ENCODE data around the gene HP1BP3.
"Not testable (repeated sequence)": the region's sequence is repeated elsewhere in the genome, so short reads cannot be mapped to it uniquely, and the experiment has no call there.

The HP1BP3 gene

DNA sequence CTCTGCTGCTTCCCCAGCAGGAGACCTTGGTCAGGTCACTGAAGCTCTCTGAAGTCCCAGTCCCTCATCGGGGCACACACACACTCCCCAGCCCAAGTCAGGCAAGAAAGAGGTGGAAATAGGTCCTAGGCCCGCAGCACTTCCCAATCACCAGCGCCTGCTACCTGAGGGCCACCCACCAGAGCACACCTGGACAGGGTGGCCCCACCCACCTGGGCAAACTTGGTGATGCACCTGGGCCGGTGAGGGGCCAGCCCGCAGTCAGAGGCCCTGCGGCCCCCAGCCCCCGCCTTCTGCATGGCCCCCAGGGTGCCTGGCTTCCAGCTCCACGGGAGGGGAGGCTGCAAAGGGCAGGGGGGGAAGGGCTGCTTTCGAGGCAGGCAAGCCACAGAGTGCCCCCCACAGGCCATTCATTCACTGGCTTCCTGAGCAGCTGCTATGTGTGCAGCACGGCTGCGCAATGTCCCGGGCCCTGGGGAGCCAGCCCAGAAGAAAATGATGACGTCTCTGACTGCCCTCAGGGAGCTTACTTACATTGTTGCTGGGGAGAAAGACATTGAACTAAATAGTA, 59.3 kb downstream of the HP1BP3 start:
- no peak for DNase-seq (ENCODE audit: low read depth in 2 of 2)

DNA sequence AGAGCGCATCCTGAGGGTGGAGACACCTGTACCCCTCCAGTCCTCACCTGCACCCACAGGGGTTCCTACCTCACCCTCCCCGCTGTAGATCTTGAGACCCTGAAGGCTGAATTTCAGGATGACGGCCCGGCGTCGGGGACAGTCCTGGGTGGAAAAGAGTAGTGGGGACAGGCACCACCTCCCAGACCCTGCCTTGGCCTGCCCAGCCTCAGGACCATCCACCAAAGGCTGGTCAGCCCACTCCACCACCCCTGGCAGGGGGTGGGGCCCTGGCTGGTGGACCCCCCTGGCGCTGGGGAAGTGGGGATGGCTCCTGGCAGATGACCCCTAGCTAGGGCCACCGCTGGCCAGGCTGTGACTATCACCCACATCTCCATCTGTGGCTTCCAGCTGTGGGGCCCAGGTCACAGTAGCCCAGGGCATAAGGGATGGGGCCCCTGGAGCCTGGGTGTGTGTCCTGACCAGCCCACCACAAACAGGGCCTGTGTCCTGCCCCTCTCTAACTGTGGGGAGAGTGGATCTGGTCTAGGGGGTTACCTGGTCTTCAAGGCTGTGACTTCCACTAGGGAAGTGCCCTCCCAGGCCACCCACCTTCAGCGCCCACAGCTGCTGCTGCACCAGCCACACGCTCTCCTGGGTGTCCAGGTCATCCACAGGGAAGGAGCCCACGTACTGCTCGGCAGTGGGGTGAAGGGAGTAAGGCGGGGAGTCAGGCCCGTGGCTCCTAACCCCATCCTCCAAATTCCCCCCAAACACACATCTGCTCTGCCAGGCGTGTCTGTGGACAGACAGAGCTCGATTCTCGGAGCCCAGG, 60.0 kb downstream of the HP1BP3 start:
- DNase-seq (ENCODE audit: low read depth in 2 of 2), result no peak

DNA sequence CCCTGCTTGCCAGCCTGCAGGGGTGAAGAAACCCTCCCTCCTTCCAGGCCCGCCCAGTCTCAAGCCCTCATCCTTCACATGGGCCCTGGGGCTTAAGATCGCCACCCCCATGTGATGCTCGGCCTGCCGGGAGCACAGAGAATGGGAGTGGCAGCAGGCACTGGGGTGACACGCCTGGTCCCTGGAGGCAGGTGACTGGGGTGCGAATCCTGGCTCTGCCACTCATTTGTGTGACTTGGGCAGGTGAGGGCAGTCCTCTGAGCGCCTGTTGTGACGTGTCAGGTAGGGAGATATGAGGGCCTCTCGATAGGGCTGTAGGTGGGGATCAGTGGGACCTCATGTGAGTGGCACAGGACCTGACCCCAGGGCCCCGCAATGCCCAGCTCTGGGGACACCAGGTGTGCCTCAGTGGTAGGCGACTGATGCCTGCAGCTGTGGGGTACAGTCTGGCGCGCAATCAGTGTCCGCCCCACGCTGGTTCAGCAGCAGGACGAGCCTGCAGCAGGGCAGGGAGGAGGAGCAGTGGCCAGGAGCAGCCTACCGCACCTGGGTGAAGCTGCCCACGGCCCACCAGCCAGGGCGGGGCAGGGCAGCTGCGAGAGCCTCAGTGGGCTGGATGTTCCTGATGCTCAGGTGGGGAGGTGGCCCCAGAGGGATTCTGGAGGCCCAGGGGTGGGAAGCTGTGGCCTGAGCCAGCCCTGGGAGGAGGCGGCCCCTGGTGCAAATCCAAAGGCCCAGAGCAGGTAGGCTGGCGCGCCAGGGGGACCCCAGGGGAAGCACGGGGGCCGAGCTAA, 60.8 kb downstream of the HP1BP3 start:
- no peak for DNase-seq (ENCODE audit: low read depth in 2 of 2)

DNA sequence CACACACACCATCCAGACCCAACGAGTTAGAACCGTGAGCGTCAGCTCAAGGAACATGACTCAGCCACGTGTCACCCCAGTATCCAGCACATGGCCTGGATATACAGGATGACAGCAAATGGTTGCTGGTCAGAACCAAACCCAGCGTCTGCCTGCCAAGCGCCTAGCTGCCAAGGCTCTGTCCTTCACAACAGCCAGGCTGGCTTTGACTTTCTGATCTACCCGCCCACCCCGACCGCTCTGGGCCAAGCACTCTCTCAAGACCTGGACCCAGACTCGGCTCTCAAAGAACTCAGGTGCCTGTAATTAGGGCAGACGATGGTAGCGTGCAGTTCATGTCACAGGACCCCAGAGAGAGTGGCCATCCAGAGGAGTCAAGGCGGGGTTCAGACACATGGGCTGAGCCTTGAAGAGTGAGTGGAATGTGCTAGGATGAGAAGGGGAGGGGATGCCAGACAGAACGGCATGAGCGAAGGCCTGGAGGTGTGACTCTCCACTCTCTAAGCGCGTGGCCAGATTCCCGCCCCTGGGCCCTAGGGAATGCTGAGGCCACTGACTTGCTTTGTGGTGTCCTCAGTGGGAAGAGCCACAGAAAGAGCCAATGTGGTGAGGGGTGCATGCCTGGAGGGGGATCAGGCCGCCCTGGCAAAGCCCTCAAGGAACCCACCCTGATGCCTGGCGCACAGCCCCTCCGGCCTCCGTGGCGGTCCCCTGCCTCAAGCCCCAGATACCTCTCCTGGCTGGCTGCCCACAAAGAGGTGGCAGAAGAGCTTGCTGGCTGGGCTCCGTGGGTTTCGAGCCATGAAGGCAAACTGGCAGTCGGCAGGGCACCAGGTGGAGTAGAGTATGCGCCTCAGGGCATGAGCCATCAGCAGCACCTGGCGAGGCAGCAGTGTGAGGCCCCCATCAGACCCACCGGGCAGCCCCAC, 61.7 kb downstream of the HP1BP3 start:
- DNase-seq (ENCODE audit: low read depth in 2 of 2), result no peak

DNA sequence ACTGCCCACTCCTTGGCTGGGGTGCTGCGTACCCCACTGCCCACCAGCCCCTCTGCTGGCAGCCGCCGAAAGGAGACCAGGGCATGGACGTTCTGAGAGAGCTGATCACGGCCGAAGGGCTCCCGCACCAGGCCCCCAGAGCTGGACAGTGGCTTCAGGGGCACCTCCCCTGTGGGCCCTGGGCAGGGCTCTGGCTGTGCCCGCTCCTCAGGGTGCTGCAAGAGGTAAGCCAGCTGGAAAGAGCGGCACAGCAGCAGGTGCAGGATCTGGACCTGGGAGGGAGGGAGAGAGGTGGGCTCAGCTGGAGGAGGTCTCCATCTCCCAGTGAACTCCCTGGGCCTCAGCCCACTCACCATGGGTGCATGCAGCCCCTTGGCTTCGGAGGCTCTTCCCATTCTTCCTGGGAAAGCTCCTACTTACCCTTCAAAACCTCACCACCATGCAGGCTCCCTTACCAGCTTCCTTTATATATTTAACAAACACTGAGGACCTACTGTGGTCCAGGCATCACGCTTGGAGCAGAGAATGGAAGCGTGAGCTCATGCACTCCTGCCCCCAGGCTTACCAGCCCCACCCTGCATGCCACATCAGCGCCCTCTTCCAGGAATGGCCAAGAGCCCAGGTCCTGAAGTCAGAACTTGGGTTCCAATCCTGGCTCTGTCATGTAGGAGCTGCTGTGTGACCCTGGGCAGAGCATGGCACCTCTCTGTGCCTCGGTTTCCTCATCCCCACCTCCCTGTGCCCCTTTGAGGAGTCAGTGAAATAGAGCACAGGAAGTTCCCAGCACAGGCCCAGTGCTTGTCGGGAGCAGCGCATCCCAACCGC, 62.5 kb downstream of the HP1BP3 start:
- DNase-seq (ENCODE audit: low read depth in 2 of 2), result no peak

DNA sequence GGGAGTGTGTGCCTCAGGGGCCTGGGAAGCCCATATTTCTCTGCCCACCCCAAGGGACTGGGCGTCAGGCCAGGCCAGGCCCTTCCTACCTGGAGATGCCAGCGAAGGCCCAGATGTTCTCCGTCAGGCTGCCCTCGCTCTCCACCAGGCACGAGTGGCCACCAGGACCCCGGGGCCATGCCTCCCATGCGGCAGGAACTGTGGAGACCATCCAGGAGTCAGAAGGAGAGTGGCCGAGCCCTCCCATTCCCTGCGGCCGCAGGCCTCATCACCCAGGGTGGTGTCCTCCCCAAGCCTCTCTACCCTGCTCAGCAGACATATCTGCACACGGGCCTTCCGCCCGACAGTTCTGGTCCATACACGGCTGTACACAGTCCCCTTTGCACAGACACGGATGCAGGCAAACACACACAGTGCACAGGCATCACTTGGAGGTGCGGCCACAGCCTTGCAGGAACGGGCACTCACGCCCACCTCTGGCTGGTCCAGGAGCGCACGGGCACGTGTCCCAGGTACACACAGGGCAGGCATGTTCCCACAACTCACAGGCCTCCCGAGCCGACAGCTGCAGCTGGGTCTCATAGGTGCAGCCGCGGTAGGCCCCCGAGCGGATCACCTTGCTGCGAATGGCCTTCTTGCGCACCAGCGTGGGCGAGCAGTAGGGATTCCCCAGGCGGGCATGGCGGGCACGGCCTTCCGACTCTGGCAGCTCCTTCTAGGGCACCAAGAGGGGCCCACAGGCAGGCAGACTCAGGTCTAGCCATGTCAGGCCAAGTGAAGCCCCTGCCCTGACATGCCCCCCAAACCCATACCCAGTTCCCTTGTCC, 63.4 kb downstream of the HP1BP3 start:
- no peak for DNase-seq (ENCODE audit: low read depth in 2 of 2)

DNA sequence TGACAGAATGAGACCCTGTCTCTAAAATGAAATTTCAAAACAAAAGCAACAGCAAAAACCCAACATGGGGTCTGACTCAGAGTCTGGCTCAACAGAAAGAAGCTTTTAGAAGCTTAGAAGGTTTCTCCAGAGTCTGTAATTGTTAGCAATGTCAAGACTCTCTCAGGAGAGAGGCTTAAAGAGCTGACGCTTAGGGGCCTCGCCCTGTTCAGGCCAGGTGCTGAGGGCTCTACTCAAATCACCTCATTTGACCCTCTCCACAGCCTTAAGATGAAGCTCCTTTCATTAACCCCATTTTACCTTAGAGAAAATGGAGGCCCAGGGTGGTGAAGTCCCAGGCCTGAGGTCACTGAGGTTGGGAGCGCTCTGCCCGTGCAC, 64.0 kb downstream of the HP1BP3 start:
- no peak for DNase-seq (ENCODE audit: low read depth in 2 of 2)

DNA sequence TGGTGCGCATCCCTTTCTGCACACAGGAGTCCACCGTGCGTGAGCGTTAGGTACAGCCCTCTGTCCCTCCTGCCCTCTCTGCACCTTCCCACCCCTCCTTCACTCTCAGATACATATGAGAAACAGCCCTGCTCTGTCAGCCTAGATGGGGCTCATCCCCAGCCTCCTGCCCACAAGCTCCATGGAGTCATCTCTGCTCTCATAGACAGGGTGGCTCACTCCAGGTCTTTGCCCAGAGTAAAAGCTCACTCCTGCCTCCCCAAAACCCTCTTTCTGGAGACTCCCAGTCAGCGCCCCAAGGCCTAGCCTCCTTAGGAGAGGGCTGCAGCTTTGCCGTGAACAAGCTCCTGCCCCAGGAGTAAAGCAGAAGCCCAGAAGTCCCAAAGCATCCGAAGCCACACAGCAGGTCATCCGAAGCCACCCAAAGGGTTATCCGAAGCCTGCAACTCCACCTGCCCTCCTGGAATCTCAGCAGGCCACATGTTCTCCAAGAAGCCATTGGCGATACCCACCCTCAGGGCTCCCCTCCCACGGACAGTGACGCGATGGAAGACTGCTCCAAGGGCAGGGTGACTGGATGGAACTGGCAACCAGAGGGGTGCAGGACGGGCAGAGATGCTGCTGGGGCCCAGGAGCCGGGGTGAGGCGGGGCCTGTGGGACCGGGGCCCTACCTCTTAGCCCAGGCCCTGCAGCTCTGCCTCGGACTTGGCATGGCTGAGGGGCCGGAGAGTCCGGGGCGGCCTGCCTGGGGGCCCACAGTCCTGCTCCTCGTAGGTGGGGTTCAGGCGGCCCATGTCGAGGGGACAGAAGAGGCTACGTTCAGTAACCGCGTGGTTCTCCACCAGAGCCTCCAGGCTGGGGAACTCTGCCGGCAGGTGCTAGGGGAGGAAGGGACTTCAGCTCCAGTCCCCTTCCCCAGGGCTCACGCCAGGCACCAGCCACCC, 65.7 kb downstream of the HP1BP3 start:
- DNase-seq (ENCODE audit: low read depth in 2 of 2), result no peak

DNA sequence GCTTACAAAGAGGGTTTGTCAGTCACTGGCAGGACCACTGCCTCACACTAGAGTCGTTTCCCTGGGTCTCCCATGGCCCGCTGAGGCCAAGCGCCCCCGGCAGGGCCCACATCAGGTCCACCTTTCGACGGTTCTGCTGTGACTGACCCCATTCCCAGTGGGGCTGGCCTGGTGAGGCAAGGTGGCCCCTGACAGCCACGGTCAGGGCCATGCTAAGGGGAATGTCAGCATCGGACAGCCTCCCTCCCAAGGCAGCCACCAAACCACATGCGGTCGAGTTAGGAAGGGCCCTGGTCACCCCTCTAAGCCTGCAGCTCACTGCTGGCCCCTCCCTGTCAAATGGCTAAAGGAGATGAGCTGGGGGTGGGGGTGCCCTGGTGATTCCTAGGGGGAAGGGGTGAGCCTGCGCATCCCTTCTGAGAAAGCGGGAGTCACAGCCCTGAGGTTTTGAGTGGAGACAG, 66.4 kb downstream of the HP1BP3 start:
- no peak for DNase-seq (ENCODE audit: low read depth in 2 of 2)

DNA sequence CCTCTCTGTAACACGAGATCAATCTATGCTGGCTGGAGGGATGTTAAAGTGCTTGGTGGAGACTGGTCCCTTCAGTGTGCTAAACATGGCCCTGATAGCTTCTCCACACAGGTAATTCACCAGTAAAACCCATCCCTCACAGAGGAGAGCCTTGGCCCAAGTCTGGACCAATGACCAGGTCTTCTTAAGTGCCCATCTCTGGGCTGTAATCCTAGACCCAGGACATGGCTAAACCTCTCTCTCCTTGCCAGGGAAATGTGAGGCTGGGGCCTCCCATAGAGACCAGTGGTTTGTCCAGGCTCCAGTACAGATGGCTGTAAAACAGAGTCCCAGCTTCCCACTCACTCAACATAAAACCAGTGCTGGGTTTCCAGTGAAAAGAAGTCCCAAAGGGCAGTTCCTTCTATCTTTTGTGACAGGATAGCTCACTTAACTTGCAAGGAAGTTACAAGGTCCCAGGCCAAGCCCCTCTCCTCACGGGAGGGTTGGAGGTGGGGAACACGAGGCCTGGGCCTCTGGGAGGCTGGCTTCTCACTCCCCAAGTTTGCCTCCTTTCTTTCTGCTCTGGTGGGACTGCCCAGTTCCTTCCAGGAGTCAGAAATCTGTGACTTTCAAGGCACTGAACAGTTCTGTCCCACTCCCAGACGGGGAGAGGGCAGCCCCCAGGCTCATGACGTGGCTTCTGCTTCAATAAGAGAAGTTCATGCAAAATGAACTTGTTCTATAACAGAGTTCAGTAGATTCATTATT, 67.1 kb downstream of the HP1BP3 start:
- DNase-seq (ENCODE audit: low read depth in 2 of 2), result no peak

DNA sequence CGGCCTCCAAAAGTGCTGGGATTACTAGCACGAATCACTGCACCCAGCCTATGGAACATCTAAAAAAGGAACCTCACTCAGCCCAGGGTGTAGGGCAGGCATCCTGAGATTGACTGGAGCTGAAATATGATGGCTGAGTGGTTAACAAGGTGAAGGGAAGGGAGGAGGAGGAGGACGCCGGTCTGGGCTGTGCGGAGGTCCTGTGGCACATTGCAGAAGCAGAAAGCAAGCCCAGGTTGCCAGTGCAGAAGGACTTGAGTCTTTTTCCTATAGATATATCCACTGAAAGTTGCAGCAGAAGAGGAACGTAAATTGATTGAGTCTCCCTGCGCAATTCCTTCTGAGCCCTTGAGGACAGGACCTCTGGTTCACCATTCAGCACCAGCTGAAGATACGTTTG, 67.8 kb downstream of the HP1BP3 start:
- no peak for DNase-seq (ENCODE audit: low read depth in 2 of 2)

DNA sequence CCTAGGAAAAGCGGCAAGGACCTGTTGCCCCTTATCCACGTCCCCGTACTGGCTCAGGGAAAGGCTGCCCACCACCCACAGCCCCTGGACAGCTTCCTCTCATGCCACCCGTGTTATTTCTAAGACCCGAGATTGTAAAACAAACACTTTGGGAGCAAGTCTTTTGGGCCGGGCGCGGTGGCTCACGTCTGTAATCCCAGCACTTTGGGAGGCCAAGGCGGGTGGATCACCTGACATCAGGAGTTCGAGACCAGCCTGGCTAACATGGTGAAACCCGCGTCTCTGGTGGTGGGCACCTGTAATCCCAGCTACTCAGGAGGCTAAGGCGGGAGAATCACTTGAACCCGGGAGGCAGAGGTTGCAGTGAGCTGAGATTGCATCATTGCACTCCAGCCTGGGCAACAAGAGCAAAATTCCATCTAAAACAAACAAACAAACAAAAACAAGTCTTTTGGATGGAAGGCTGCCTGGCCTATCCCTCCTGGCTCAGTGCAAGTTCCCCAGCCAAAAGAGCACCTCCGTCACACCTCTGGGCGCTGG, 68.7 kb downstream of the HP1BP3 start:
- DNase-seq (ENCODE audit: low read depth in 2 of 2), result not testable (repeated sequence)

DNA sequence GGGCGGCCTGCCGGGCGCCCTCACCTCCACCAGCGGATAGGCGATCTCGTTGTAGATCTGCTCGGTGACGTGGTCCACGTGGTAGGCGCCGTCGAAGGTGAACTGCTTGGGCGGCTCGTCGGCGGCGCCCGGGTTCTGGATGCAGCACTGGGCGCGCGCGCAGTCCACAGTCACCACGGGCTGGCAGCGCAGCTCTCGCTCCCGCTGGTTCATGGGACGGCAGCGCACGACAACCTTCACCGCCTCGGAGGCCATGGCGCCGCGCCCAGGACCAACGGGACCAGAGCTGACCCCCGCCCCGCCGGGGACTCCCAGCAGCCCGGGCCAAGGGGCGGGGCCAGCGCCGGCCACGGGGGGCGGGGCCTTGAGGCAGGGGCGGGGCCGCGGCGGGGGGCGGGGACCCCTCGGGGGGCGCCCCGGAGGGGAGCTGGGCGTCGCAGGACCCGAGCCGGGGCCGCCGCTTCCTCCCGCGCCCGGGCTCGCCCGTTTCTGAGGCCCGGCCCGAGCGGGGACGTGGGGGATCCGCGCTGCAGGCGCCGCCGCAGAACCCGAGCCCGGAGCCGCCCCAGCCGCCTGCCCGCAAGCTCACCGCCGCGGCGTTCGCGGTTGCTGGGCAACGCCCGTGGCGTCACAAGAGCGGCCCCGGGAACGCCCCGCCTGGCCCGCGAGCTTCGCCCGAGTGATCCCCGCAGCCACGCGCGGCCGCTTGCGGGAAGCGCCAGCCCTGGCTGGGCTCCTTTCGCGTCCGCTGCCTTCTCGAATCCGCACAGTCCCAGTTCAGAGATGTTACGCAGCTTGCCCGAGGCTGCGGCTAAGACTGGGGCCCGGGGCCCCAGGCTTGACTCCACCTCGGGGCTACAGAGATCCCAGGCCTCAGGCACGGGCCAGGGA, 69.4 kb downstream of the HP1BP3 start, which contains the start of gene KIF17:
TSS of gene KIF17 (minus strand) at position 556 of the 891 bp plus-strand sequence. CDS start at position 255, 301 bp downstream.
- peak; percentile 36 to 46 for DNase-seq (ENCODE audit: low read depth in 2 of 2)

DNA sequence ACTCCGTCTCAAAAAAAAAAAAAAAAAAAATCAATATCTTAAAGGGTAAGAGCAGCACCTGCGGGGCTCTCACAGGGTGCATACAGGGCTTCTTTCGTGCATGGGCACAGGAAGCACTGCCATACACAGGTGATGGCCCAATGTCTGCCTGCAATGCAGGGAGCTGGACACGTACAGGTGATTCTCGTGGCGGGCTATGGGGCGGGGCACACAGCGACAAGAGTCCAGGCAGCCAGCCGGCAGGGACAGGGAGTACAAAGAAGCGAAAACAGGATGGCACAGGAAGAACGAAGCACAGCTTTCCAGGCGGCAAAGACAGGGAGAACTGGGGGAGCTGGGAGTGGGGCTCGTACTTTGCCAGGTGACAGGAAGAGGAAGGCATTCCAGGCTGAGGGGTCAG, 70.9 kb downstream of the HP1BP3 start:
- DNase-seq (ENCODE audit: low read depth in 2 of 2), result no peak

DNA sequence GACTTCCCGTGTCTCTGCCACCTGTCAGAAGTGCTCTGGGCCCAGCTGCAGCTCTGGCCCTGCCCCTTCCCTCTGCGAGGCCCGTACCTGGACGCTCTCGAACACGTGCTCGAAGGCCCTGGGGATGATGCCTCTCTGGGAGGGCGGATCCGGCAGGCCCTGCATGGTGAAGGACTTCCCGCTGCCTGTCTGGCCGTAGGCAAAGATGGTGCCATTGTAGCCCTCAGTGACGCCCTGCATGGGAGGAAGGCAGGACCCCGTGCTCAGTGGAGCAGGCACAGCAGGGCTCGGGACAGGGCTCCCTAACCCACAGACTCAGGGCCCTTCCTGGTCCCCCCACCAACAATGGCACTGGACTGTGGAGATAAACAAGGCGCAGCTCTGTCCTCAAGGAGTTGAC, 71.7 kb downstream of the HP1BP3 start:
- no peak for DNase-seq (ENCODE audit: low read depth in 2 of 2)

DNA sequence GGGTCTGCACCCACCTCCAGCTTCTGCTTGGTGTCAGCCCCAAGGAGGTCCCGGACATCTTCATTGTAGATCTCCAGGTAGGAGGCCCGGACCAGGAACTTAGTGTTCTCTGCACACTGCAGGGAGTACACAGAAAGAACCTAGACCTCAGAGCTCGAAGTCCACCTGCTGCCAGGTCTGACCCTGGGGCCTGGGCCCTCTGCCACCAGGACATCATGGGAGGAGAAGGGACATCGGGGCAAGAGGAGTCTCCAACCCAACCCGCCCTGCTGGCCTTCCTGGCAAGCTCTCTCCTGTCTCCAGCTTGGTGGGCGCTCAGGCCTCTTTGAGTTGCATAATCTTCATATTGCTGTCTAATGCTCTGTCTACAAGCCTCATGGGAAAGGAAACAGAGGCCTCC, 73.7 kb downstream of the HP1BP3 start:
- DNase-seq (ENCODE audit: low read depth in 2 of 2), result no peak

DNA sequence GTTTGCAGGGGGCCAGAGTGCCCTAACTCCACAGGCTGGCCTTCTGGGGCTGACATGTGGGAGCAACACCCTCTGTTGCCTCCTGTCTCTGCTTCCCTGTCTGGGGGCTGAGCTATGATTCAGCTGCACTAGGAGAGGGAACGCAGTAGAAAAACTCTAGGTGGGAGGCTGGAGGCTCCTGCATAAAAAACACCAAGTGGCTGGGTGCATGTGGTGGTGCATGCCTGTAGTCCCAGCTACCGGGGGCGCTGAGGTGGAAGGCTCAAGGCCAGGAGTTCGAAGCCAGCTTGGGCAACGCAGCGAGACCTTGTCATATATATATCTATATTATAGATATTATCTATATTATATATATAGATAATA, 74.9 kb downstream of the HP1BP3 start:
- no peak for DNase-seq (ENCODE audit: low read depth in 2 of 2)

All from stimulated activated CD8-positive, alpha-beta memory T cell treated with anti-CD3 and anti-CD28 coated beads, Interleukin-2, amount 100 ng/mL, for 48 hours (primary cell).